WERI-Rb-1 (cell line): ENCODE measurements around the gene MAP3K8.

Experiments
- DNase-seq: peaks from one replicate; pipeline ENCODE4 v3.0.0-alpha.2; 2020
- H3K27ac ChIP-seq: fragments of 250-450 bp; sonication (Bioruptor Pico); 2 replicates; pipeline ENCODE4 v1.5.1; 2020; ENCODE audit warnings: mild to moderate bottlenecking, moderate library complexity
- H3K27me3 ChIP-seq: fragments of 250-450 bp; sonication (Bioruptor Pico); 2 replicates; pipeline ENCODE4 v1.5.1; 2021; ENCODE audit warnings: mild to moderate bottlenecking, low read depth, moderate library complexity; ENCODE audit not compliant: insufficient read depth, severe bottlenecking
- H3K36me3 ChIP-seq: fragments of 250-450 bp; sonication (Bioruptor Pico); 2 replicates; pipeline ENCODE4 v1.5.1; 2020; ENCODE audit warnings: mild to moderate bottlenecking, moderate library complexity
- H3K4me3 ChIP-seq: 2 replicates; pipeline ENCODE4 v1.5.1; 2011; ENCODE audit warnings: low read depth, mild to moderate bottlenecking, control low read depth, low read length
- H3K9me3 ChIP-seq: fragments of 250-450 bp; sonication (Bioruptor Pico); 2 replicates; pipeline ENCODE4 v1.5.1; 2021; ENCODE audit warnings: mild to moderate bottlenecking, moderate library complexity; ENCODE audit not compliant: severe bottlenecking
- CTCF ChIP-seq: IDR thresholded peaks from 2 replicates; pipeline ENCODE4 v1.5.1; 2011; ENCODE audit warnings: low read depth, mild to moderate bottlenecking, control low read depth, inconsistent platforms, low read length

Gene MAP3K8

DNA sequence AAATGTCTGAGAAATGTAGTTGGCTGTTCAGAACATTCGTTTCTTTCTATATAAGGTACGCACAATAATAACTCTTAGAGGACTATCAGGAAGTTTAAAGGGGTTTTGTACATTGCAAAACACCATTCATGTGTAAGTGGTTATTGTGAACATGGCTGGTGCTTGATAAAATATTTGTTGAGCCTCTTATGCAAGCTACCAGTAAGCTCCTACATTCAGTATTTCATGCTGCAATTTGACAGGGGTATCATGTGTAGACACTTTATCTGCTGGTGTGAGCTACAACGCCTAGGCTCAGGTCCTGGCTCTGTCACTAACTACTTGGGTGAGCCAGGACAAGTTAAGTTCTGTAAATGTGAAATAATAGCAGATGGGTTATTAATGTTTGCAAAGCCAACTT is 75.5 kb downstream of the MAP3K8 start:
- Histone ChIP-seq H3K9me3 (no peaks in the 10 kb centered on the region), H3K27me3 (no peaks in the 10 kb centered on the region), H3K27ac (no peak overlapping the region), H3K4me3 (no peak overlapping the region), H3K36me3 (no peaks in the 10 kb centered on the region)
- DNase-seq: no peak
- no peak for TF ChIP-seq CTCF

DNA sequence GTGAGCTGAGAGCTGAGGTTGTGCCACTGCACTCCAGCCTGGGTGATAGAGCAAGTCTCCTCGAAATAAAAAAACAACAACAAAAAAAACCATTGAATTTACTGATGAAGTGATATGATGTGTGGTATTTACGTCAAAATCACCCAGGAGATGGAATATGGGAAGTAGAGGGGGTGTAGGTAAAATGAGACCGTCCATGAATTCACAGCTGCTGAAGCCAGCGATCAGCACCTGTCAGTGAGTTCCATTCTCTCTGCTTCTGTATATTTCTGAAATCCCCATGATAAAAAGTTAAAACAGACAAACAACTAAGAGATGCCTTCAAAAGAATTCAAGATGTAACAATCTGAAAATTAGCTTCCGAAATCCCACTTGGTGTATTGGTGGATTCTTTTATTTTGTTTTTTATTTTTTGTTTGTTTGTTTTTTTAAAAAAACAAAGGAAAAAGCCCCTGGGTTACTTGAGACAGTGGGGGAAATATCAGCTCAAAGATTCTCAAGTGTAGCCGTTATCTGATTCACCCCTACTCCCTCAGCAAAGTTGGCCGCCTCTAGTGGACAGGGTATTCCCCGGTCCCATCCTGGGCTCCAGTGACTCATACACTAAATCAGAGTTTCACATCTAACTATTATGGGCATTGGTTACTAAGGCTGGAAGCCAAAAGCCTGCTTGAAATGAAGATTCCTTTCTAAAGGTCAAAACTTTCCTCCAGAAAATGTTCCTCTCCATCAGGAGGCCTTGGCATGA is 76.4 kb downstream of the MAP3K8 start:
- no peak for DNase-seq
- Histone ChIP-seq H3K9me3 (no peaks in the 10 kb centered on the region), H3K4me3 (no peak overlapping the region), H3K27me3 (no peaks in the 10 kb centered on the region), H3K27ac (no peak overlapping the region), H3K36me3 (no peaks in the 10 kb centered on the region)
- TF ChIP-seq CTCF: no peak

GRCh38 chr10:30510932-30511700 is 77.1 kb downstream of the MAP3K8 start:
- no peak for TF ChIP-seq CTCF
- Histone ChIP-seq H3K36me3 (no peaks in the 10 kb centered on the region), H3K4me3 (no peak overlapping the region), H3K27ac (no peak overlapping the region), H3K27me3 (no peaks in the 10 kb centered on the region), H3K9me3 (no peaks in the 10 kb centered on the region)
- no peak for DNase-seq
